Gastroesophageal sphincter (tissue), 4 donors: Measurements from ENCODE around the gene ST6GALNAC1. TPM values are rescaled to one million over a fixed set of nuclear protein-coding genes. Genes with fewer than 3 reads are reported as not detected.

Experiments
- ATAC-seq: fragments of 150-250 bp; one replicate; pipeline ENCODE4 v1.9.1; 2016; ENCODE audit warnings: mild to moderate bottlenecking, moderate library complexity
- H3K27ac ChIP-seq, 4 donors: fragments of 200-600 bp; sonication (generic) in 3 of 4; 1 replicate in 3 of 4; 2 replicates in 1 of 4; pipeline ENCODE4 v1.5.1; 2016 to 2019
- H3K27me3 ChIP-seq: fragments of 200-600 bp; sonication (generic); one replicate; pipeline ENCODE4 v1.5.1; 2019
- H3K36me3 ChIP-seq, 2 donors: fragments of 200-600 bp; sonication (generic); one replicate each; pipeline ENCODE4 v1.5.1; 2019; ENCODE audit warnings: control low read depth in 1 of 2
- H3K4me1 ChIP-seq, 3 donors: fragments of 200-600 bp; sonication (generic); 1 replicate in 2 of 3; 2 replicates in 1 of 3; pipeline ENCODE4 v1.5.1; 2016 to 2019; ENCODE audit warnings: control low read depth in 2 of 3
- H3K4me3 ChIP-seq, 2 donors: fragments of 200-600 bp; sonication (generic); one replicate each; pipeline ENCODE4 v1.5.1; 2019; ENCODE audit warnings: mild to moderate bottlenecking in 1 of 2, moderate library complexity in 1 of 2
- H3K9me3 ChIP-seq, 3 donors: fragments of 200-600 bp; sonication (generic); one replicate each; pipeline ENCODE4 v1.5.1; 2017 to 2019; ENCODE audit warnings: control low read depth in 2 of 3
- EP300 ChIP-seq: sonication (generic); formaldehyde crosslinking; IDR thresholded peaks from one replicate; pipeline ENCODE4 v1.6.1; 2017; ENCODE audit warnings: antibody characterized with exemption, mild to moderate bottlenecking
- POLR2A ChIP-seq, 2 donors: fragments of 450-650 bp; IDR thresholded peaks; one replicate each; pipeline ENCODE4 v1.6.1; 2017; ENCODE audit warnings: antibody characterized with exemption in 2 of 2, mild to moderate bottlenecking in 2 of 2, moderate library complexity in 1 of 2
- POLR2AphosphoS5 ChIP-seq: sonication (generic); formaldehyde crosslinking; IDR thresholded peaks from one replicate; pipeline ENCODE4 v1.6.1; 2017; ENCODE audit warnings: antibody characterized with exemption
- WGBS, 2 donors: methylation state at CpG; one replicate each; pipeline ENCODE4 v1.1.5; 2018; ENCODE audit warnings: low coverage in 1 of 2; 5-methylcytosine and 5-hydroxymethylcytosine counted together
- total RNA-seq, 4 donors: library from RNA; depleted of rRNA; stranded (reverse); fragments of >200 nt; gene quantifications; one replicate each; pipeline ENCODE4 v1.1.0, GENCODE V29; 2016
- TF ChIP-seq, protein P1 (sequence below), 4 experiments: fragments of 200-600 bp in 2 of 4; fragments of 450-650 bp in 2 of 4; sonication (generic) in 1 of 4; IDR thresholded peaks; one replicate each; pipeline ENCODE4 v1.5.1; 2017 to 2019; ENCODE audit warnings: antibody characterized with exemption in 4 of 4, mild to moderate bottlenecking in 2 of 4, moderate library complexity in 2 of 4

ST6GALNAC1 gene
- total RNA-seq, 4 donors from 2014 or later: 0.47 to 9.6 (median 3.7) TPM

DNA sequence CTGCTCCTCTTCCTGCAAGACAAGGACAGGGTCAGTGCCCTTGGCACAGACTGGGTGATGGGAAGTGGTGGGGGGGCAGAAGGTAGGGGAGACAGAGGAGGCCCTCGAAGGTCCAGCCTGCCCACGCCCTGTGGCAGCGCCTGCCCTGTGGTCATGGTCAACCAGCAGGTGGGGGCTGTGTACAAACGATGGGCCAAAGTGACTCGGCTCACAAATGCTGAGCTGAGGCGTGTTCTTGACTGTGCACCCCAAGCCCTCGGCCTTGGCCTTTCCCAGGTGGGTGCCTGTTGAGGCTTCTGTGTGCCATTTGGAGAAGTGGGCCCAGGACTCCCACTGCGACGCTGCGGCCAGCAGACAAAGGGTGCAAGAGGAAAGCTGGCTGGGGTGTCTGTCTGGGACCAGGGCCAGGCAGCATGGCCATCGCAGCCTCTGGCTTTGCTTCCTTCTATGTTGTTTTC, 44.6 kb upstream of the ST6GALNAC1 start:
- Histone ChIP-seq H3K27me3 (no peaks in the 10 kb centered on the region), H3K4me1 (peaks cover 8 to 100% (median 44%) of the 10 kb centered on the region in 3 donors), H3K4me3 (peak overlapping the region in 1 of 2 donors; percentile 10), H3K9me3 (no peaks in the 10 kb centered on the region), H3K36me3 (peaks cover 0 to 25% of the 10 kb centered on the region in 2 donors), H3K27ac (peak overlapping the region; percentile 90 to 98 (median 92))
- ATAC-seq: peak; percentile 31
- no peak for TF ChIP-seq POLR2A (IDR thresholded peaks at IDR 0.05)
- TF ChIP-seq, protein P1, sequence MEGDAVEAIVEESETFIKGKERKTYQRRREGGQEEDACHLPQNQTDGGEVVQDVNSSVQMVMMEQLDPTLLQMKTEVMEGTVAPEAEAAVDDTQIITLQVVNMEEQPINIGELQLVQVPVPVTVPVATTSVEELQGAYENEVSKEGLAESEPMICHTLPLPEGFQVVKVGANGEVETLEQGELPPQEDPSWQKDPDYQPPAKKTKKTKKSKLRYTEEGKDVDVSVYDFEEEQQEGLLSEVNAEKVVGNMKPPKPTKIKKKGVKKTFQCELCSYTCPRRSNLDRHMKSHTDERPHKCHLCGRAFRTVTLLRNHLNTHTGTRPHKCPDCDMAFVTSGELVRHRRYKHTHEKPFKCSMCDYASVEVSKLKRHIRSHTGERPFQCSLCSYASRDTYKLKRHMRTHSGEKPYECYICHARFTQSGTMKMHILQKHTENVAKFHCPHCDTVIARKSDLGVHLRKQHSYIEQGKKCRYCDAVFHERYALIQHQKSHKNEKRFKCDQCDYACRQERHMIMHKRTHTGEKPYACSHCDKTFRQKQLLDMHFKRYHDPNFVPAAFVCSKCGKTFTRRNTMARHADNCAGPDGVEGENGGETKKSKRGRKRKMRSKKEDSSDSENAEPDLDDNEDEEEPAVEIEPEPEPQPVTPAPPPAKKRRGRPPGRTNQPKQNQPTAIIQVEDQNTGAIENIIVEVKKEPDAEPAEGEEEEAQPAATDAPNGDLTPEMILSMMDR (IDR thresholded peaks at IDR 0.05): peak in 1 of 4 experiments; percentile 34
- 27% methylated on average over 3 of the region's 11 CpGs; no CpG with 5 or more reads in 1 of the 2 donors for WGBS, 2 donors

DNA sequence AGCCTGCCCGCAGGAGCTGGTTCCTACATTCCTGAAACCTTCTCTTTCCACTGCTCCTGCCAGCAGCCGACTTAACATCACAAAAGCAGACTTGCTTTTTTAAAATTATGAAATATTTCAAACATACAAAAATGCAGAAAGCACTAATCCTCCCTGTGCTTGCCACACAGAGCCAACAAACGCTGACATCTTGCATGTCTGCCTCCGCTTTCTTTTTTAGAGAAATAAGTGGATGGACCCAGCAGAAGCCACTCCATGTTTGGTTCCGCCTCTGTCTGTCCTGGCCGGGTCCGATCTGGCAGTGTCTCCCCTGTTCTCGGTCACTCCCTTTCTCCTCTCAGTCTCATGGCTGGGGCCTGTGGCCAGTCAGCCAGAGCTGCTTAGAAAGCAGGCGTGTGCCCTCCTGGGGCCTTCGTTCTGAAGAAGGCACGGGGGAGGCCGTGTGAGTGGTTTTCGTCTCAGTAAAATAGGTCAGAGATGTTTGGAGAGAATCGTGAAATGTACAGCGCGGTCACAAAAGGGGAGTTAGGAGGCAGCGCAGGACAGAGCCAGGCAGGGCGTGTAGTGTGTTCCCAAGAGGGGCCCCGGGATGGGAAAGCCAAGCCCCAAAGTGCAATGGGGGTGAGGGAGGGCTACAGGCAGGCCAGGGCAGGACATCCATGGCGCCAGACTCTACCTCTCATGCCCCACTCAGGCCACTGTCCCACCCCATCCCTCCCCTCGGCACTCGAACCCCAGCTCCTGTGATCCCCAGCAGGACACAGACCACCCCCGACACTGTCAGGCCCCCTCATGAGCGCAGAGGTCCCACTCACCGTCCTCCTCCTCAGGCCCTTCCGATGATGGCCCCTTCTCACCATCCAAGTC, 44.0 kb upstream of the ST6GALNAC1 start:
- H3K27ac ChIP-seq: peak overlapping the region; percentile 90 to 98 (median 92)
- no peaks in the 10 kb centered on the region for H3K27me3 ChIP-seq
- TF ChIP-seq, protein P1 (IDR thresholded peaks at IDR 0.05): no peak
- TF ChIP-seq POLR2AphosphoS5: peak; percentile 58
- WGBS, 2 donors: 33 to 36% methylated on average over 12 to 13 of the region's 26 CpGs
- peaks cover 8 to 100% (median 50%) of the 10 kb centered on the region in 3 donors for H3K4me1 ChIP-seq
- H3K4me3 ChIP-seq: peak overlapping the region in 1 of 2 donors; percentile 10
- peaks cover 0 to 32% of the 10 kb centered on the region in 2 donors for H3K36me3 ChIP-seq
- H3K9me3 ChIP-seq: no peaks in the 10 kb centered on the region
- ATAC-seq: peak; percentile 74

DNA sequence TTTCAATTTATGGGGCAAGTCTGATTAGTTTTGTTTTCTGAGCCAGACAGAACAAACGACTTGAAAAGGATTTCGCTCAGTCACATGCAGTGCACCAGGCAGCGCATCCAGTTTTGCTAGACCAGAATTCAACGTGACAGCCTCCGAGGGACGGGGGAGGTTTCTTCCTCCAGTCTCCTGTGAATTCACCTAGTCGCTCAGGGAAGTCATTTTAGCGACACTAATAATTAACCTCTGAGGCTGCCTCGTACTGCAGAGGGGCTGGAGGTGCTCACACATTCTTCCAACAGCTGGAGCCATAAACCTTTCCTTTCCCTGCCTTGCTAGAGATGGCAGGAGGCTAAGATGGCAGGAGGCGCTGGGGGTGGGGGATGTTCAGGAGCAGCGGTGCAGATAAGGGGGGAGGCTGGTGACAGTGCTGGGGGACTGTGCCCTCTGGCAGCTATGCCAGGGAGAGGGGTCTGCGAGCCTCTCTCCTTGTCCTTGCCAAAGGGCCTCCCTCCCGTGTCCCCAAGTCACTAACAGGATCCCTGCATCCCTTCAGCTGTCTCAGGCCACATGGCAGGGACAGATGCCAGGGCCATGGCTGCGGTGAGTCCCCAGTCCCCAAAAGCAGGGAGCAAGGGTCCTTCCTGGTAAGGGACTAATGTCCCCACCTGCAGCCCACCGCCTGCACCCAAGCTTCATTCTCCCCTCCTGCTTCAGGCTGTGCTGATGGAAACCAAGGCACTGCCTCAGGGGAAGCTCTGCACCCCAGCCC, 43.2 kb upstream of the ST6GALNAC1 start:
- H3K27me3 ChIP-seq: no peaks in the 10 kb centered on the region
- TF ChIP-seq, protein P1 (IDR thresholded peaks at IDR 0.05): no peak
- TF ChIP-seq POLR2A (IDR thresholded peaks at IDR 0.05): no peak
- TF ChIP-seq EP300: no peak
- no peak for TF ChIP-seq POLR2AphosphoS5
- H3K4me3 ChIP-seq: no peak overlapping the region
- peaks cover 13 to 100% (median 58%) of the 10 kb centered on the region in 3 donors for H3K4me1 ChIP-seq
- no peaks in the 10 kb centered on the region for H3K9me3 ChIP-seq
- no peak for ATAC-seq
- H3K27ac ChIP-seq: peak overlapping the region; percentile 90 to 98 (median 92)
- peaks cover 0 to 40% of the 10 kb centered on the region in 2 donors for H3K36me3 ChIP-seq
- 52 to 60% methylated on average over 7 to 9 of the region's 15 CpGs for WGBS, 2 donors

DNA sequence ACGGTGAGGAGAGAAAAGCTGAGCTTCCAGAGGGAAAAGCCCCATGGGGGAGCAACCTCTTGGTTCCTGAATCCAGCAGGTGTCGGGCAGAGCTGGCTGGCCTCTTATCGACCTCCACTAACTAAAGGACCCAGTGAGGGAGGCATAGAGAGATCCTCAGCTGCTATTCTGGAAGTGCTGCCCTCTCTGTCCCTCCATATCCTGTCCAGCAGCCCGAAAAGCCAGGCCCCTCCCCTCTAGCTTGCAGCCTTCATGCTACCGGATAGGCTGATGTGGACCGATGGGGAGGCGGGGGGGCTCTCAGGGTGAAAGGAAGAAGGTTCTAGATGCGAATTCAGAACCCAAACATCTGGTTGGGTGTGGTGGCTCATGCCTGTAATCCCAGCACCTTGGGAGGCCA, 42.3 kb upstream of the ST6GALNAC1 start:
- Histone ChIP-seq H3K36me3 (peaks cover 0 to 42% of the 10 kb centered on the region in 2 donors), H3K4me3 (no peak overlapping the region), H3K4me1 (peaks cover 14 to 100% (median 66%) of the 10 kb centered on the region in 3 donors), H3K27me3 (no peaks in the 10 kb centered on the region), H3K9me3 (no peaks in the 10 kb centered on the region), H3K27ac (peak overlapping the region in 3 of 4 donors; percentile 91 to 98 (median 93))
- no peak for TF ChIP-seq EP300
- TF ChIP-seq, protein P1 (IDR thresholded peaks at IDR 0.05): no peak
- TF ChIP-seq POLR2A (IDR thresholded peaks at IDR 0.05): no peak
- TF ChIP-seq POLR2AphosphoS5: no peak
- 60% methylated on average over 2 of the region's 8 CpGs; no CpG with 5 or more reads in 1 of the 2 donors for WGBS, 2 donors
- ATAC-seq: no peak
